Body of pancreas (tissue), 4 donors: ENCODE results near the gene RHBG.

Experiments
- CTCF ChIP-seq, 7 experiments: fragments of 450-650 bp in 4 of 7; fragments of 200-600 bp in 3 of 7; sonication (generic) in 3 of 7; IDR thresholded peaks; one replicate each; pipeline ENCODE4 v1.5.1; 2016 to 2019; ENCODE audit warnings: antibody characterized with exemption in 7 of 7
- POLR2A ChIP-seq, 3 donors: fragments of 450-650 bp; IDR thresholded peaks; one replicate each; pipeline ENCODE4 v1.6.1; 2016; ENCODE audit warnings: antibody characterized with exemption in 3 of 3, mild to moderate bottlenecking in 2 of 3

- TF ChIP-seq CTCF (IDR thresholded peaks at IDR 0.05): no peak
- TF ChIP-seq POLR2A (IDR thresholded peaks at IDR 0.05): no peak
Measured at GRCh38 chr1:156391366-156391677, 22.3 kb downstream of the RHBG start.
